ENCODE measurements around the gene KIAA1671.

KIAA1671 gene

DNA sequence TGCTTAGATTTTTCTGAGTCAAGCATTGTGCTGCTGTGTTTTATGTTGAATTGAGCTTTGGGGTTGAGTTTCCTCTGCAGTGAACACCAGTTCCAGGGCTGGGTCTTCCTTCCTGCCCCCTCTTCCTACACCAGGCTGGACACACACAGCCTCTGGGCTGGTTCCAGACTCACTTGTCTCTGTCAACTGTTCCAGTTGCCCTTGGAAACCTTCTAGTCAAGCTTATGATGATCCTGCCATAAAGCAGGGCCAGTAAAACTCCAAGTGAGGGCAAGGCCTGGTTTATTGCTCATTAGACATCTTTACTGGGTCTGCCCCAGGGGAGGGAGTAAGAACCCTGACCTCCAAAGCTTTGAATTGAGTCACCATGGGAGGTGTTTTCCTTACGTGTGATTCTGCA lies 61.1 kb downstream of the KIAA1671 start:
- no peak for DNase-seq (ENCODE audit: low read depth, low spot score)

DNA sequence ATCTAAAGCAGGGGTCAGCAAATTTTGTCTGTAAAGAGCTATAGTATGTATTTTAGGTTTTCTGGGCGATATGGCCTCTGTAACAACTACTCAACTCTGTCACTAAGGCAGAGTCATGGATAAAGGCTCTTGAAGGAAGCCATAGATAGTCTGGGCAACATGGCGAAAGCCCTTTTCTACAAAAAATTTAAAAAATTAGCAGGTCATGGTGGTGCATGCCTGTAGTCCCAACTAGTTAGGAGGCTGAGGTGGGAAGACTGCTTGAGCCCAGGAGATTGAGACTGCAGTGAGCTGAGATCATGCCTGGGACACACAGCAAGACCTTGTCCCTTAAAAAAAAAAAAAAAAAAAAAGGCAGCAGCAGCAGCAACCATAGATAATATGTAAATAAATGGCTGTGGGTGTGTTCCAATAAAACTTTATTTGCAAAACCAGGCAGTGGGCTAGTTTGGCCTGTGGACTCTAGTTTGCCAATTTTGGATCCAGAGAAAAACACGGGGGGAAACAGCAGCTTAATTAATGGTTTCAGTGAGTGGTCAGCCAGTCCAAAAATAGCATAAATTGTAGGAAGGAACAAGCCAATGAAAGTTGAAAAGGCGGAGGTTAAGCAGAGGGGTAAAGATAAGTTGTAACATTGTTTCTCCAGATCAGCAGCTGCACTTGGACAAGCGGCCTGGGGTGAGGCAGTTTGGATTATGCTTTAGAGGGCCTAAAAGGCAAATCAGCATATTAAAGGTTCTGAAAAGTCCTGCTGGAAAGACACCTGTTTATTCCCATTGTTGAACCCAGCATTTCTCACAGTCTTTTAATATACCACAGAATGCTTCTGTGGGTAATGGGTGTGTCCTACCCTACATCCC lies 62.6 kb downstream of the KIAA1671 start:
- DNase-seq (ENCODE audit: low read depth, low spot score) = no peak

DNA sequence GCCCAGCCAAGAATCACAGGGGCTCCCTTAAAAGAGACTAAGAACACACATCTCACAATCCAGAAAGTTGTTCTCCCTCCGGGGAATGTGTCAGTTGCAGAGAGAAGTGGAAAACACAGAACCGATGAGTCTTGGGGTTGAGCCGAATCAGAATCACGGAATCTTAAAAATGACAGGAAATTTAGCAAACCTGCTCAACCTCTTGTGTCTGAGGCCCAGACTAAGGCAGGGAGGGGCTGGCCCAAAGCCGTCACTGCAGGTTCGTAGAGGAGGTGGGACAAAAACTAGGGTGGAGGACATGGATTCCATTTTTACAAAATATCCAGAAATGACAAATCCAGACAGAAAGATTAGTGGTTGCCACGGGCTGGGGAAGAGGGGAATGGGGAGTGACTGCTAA lies 63.8 kb downstream of the KIAA1671 start:
- DNase-seq (ENCODE audit: low read depth, low spot score) = no peak

DNA sequence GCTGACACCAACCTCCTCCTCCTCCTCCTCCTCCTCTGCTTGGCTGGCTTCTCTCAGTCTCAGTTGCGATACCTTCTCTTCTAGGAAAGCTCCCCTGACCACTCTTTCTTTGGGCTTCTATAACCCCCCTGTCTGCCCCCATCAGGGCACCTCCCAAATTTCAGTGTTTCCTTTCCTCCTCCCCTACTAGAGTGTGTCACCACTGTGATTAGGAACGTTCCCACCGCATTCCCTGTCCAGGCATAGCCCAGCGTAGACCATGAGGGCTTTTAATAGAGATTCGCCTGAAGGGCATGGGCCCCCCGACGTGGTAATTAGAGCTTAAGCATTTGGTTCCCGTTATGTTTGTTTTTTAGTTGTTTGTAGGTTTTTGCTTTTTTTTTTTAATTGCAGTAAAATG lies 65.5 kb downstream of the KIAA1671 start:
- no peak for DNase-seq (ENCODE audit: low read depth, low spot score)

DNA sequence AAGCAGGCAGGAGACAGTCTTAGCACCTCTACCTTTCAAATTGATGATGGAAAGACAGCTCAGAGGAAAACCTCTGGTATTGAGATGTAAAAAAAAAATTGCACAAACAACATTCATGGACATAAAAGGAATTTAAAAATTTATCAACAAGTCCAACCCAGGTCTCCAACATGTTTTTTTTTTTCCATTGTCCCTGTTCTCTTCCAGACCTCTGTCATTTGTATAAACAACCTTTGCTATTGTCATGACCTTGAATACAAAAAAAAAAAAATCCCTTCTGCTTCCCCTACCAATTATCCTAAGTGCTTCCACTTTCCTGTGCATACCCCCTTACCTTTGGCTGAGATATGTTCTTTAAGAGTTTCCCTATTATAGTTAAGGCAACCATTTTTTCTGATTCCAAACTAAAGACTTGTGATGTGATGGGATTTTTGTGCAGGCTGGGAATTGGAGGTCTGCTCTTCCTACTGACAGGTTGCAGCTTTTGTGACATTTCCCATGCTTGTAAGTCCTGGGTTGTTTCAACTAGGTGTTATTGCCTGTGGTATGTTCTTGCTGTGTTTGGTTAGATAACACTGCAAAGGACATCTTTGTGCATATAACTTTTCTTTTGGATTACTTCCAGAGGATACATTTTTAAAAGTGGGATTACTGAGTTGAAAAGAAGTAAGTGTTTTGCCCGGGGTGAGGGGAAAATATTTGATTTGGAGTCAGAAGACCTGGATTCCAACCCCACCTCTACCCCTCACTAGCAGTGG lies 67.1 kb downstream of the KIAA1671 start:
- DNase-seq (ENCODE audit: low read depth, low spot score) = no peak

DNA sequence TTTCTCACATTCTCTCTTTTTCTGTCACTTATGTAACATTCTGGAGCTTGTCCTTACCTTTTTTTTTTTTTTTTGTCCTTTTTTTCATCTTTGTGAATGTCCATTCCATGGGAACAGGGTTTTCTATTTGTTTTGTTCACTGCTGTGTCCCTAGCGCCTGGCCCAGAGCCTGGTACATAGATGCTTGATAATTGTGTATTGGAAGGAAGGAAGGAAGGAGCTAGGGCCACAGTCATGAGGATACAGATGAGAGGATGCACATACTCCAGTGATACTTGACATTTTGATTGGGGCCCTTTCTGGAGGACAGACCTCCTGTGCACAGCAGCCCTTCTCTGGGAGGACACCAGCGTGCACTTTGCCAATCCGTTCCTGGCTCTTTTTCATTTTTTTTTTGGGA lies 68.9 kb downstream of the KIAA1671 start:
- no peak for DNase-seq (ENCODE audit: low read depth, low spot score)

DNA sequence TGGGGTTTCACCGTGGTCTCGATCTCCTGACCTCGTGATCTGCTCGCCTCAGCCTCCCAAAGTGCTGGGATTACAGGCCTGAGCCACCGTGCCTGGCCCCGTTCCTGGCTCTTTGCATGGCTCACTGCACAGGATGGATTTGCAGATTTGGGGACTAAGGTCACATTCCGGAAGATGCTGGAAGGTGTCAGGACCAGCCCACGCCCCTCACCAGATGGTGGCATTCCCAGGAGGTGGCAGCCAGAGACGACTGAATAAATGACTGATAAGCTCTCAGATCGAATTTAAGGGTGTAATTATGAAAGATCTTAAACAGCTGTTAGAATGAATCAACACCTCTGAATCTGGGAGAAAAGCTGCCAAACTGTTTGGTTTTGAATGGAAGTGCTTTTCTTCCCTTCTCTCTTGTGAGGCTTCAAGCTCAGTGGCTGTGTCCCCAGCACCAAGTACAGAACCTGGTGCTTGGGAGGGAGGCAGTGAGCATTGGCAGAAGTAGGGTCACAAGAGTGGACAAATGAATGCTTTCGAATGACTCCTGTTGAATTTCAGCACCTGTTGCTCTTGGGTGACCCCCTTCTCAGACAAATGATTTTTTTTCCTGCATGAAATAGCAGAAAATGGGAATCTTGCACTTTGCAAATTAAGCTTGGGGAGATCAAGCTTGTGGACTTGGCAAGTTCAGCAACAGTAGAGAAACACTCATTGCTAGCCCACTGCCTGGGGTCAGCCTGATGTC lies 69.6 kb downstream of the KIAA1671 start:
- no peak for DNase-seq (ENCODE audit: low read depth, low spot score)

DNA sequence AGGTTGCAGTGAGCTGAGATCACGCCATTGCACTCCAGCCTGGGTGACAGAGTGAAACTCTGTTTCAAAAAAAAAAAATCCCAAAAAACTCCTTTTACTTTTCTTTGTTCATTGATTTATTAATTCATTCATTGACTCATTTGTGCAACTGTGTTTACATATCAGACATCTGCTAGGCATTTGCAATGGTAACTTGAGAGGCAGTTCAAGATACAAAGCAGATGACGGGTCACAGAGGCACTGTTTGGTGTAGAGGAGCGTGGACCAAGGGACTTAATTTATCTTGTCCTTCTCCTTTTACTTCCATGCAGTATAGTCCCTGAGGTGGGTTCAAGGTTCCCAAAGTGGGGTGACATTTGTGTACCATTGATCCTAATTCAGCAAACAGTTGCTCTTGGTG lies 71.4 kb downstream of the KIAA1671 start:
- no peak for DNase-seq (ENCODE audit: low read depth, low spot score)

DNA sequence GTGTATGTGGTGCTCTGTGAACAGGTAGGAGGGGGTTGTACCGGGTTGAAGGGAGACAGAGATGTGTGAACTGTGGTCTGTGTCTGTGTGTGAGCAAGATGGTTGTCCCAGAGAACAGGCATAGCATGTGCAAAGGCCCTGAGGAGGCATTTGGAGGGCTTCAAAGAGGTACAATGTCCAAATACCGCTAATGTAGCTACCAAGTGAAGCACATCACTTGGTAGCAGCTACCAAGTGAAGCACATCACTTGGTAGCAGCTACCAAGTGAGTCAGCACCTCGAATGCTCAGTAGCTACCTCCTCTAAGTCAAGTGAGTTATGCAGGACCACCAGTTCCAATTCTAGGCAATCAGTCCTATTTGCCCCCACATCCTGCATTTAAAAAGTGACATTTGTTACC lies 72.4 kb downstream of the KIAA1671 start:
- DNase-seq (ENCODE audit: low read depth, low spot score) = no peak

DNA sequence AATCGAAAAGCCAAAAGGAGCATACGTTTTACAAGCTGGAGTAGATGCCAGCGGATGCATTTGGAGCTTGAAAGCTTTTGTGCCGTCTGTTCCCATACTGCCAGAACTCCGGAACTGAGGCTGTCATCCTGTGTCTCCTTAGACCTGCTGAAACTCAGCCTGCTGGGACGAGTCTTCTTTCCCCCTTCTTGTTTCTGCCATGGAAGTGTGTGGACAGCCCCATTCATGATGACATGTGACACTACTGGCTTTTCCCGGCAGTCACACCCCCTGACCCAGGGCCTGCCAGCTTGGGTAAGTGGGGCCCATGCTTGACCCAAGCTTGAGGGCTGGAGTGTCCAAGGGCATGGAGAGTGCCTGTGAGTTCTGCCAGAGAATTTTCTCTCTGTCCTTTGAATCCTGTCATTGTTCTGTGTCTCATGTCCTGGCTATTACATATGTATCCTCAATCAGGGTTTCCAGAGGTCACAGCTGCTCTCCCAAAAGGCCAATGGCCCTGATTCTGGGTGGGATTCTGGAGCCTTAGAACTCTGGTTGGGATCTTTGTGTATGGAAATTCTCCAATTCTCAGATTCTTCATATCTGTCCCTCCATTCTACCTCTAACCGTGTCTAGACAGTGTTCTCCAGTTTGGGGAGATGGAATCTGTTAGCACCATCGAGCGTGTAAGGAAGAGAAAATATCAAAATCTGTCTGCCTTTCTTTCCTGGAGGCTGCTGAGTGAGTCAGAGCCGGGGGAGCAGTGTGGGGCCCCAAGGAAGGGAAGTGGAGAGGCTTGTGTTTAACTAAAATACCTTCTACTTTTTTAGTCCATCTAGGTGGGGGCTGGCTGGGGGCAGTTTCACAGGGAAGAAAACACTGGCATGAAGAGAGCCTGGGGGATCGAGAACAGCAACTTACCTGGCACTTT lies 73.2 kb downstream of the KIAA1671 start:
- no peak for DNase-seq (ENCODE audit: low read depth, low spot score)

DNA sequence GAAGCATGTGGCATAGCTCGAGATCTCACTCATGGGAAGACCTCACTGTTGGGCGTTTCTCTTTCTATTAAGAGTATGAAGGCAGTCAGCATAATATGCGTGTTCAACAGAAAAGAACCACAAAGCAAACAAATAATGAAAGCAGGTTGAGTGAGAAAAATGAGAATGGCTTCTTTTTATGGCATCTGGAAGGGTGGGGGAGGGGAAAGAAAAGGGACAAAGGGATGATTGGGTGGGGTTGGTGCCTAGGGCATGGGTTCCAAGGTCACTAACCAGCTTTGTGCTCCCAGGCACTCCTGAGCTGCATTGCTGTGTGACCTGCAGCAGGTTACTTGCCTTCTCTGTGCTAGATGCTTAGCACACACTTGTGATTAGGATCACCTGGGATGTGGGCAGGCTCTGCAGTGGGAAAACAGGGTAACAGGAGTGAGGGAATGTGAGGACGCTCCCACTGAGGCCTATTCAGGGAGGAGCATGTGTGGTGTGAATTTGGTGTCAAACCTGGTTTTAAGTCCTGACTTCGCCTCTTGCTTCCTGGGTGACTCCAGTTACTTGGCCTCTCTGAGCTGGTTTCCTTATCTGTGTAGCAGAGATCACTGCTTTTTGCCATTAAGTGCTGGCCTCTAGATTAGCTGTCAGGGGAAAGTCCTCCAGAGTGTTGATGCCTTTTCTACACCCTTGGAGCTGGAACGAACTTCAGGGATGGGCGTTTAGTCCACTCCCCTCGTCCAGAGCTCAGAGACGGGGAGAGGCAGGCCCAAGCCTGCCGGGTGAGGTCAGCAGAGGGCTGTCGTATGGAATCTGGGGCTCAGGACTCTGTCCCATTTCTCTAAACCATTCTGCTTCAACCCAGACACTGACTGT lies 74.8 kb downstream of the KIAA1671 start:
- DNase-seq (ENCODE audit: low read depth, low spot score) = no peak

DNA sequence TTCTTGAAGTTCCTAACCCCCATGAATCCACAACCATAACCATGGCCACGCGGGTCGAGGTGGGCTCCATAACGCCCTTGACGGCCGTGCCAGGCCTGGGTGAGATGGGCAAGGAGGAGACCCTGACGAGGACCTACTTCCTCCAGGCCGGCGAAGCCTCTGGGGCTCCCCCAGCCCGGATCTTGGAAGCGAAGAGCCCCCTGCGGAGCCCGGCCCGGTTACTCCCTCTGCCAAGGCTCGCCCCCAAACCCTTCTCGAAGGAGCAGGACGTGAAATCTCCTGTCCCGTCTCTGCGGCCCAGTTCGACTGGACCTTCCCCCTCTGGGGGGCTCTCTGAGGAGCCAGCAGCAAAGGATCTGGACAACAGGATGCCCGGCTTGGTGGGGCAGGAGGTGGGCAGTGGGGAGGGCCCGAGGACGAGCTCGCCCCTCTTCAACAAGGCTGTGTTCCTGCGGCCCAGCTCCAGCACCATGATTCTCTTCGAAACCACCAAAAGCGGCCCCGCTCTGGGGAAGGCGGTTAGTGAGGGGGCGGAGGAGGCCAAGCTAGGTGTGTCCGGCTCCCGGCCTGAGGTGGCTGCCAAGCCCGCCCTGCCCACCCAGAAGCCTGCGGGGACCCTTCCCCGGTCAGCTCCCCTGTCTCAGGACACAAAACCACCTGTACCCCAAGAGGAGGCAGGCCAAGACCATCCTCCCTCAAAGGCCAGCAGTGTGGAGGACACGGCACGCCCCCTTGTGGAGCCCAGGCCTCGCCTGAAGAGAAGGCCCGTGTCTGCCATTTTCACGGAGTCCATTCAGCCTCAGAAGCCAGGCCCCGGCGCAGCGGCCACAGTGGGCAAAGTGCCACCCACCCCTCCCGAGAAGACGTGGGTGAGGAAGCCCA lies 75.7 kb downstream of the KIAA1671 start:
- DNase-seq (ENCODE audit: low read depth, low spot score) = no peak

DNA sequence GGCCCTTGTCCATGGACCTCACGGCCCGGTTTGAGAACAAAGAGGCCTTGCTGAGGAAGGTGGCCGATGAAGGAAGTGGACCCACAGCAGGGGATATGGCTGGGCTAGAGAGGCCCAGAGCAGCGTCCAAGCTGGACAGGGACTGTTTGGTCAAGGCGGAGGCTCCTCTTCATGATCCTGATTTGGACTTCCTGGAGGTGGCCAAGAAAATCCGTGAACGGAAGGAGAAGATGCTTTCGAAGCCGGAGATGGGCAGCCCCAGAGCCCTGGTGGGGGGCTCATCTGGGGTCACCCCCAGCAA lies 76.3 kb downstream of the KIAA1671 start:
- no peak for DNase-seq (ENCODE audit: low read depth, low spot score)

DNA sequence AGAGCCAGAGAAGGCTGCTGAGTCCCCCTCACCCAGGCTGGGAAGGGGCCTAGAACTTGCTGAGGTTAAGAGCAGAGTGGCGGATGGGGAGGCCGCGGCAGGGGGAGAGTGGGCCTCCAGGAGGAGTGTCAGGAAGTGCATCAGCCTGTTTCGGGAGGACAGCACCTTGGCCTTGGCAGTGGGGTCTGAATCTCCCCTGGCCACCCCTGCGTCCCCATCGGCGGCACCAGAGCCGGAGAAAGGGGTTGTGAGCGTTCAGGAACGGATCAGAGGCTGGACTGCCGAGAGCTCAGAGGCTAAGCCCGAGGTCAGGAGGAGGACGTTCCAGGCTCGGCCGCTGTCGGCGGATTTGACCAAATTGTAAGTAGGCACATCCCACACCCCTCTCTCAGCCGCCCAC lies 76.7 kb downstream of the KIAA1671 start:
- no peak for DNase-seq (ENCODE audit: low read depth, low spot score)

DNA sequence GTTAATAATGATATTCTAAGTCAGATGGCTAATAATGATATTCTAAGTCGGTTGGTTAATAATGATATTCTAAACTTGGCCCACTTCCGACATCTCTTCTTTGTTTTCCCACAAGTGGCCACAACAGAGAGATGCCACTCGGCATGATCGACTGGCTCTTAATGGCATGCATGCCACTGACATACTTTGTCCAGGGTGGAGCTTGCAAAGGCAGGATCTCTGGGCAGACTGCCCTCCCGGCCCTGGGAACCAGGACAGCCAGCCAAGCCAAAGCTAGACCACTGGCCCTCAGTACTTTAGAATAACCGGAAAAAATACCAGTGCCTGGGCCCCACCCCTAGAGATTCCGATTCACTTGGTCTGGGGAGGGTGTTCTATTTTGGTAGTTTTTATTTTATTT lies 78.1 kb downstream of the KIAA1671 start:
- DNase-seq (ENCODE audit: low read depth, low spot score) = no peak

DNA sequence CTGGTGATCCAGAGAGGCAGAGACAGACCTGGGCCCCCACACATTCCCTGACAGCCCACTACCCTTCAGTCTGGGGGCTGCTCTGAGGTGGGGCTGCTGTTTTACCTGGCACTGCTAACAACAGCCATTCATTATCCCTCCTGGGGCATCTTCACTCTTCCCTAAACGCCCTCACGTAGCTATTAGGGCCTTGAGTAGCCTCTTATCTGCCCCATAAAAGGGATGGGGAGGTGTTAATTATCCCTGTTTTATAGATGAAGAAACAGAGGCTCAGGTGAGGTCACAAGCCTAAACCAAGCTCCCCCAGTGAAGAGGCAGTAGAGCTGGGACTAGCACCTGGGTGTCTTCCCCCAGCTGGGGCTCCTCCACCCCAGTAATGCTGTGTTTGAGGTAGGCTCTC lies 79.5 kb downstream of the KIAA1671 start:
- no peak for DNase-seq (ENCODE audit: low read depth, low spot score)

DNA sequence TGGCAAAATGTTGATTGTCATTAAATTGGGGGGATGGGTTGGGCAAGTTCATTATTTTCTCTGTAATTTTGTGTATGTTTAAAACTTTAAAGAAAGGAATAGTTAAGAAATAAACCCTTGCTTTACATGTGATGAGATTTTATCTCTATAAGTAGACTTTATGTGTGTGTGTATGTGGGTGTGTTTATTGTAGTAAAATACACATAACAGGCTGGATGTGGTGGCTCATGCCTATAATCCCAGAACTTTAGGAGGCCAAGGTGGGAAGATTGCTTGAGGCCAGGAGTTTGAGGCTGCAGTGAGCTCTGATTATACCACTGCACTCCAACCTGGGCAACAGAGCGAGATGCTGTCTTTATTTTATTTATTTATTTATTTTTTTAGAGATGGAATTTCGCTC lies 83.2 kb downstream of the KIAA1671 start:
- no peak for DNase-seq (ENCODE audit: low read depth, low spot score)

DNA sequence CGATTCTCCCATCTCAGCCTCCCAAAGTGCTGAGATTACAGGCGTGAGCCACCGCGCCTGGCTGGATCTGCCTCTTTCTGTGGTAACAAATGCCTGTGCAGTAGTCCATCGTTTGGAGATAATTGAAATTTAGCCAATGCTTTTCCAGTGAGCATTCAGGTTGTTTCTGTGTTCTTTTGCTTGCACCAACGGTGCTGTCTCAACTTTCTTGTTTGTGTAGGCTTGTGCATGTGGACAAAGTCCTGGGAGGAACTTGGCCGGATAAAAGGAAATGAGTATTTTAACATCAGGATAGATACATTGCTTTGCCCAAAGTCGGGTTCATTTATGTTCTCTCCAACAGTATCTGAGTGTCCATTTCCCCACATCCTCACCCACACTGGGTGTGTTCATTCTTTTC lies 85.7 kb downstream of the KIAA1671 start:
- DNase-seq (ENCODE audit: low read depth, low spot score) = no peak

DNA sequence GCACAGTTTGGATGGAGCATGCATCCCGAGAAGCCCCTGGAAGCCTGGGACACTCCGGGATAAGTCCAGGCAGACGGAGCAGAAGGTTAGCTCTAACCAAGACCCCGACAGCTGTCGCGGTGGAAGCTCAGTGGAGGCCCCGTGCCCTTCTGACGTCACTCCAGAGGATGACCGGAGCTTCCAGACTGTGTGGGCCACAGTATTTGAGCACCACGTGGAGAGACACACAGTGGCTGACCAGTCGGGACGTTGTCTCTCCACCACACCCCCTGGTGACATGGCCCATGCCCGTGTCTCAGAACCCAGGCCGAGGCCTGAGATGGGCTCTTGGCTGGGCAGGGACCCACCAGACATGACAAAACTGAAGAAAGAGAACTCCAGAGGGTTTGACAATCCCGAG lies 86.3 kb downstream of the KIAA1671 start:
- DNase-seq (ENCODE audit: low read depth, low spot score) = no peak

DNA sequence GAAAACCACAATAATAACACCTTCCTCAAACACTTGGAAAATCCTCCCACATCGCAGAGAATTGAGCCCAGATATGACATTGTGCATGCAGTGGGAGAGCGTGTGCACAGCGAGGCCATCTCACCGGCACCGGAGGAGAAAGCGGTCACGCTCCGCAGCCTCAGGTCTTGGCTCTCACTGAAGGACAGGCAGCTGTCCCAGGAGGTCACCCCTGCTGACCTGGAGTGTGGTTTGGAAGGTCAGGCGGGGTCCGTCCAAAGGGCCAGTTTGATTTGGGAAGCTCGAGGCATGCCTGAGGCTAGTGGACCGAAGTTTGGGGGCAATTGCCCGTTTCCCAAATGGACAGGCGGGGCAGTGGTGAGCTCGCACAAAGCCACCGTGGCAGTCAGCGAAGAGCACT lies 86.7 kb downstream of the KIAA1671 start:
- no peak for DNase-seq (ENCODE audit: low read depth, low spot score)
